Bronchial epithelial cell (primary cell): ENCODE results near the gene ST3GAL3. TPM values are rescaled to one million over a fixed set of nuclear protein-coding genes. Genes with fewer than 3 reads are reported as not detected.

Experiments used
- DNase-seq: peaks from one replicate; pipeline ENCODE4 v3.0.0-alpha.2; 2010; ENCODE audit warnings: low read depth
- FAIRE-seq: peaks from 2 replicates; lab custom pipeline; 2011; peaks lifted over from hg19 to GRCh38; lab: Jason Lieb, UNC
- H3K27me3 ChIP-seq: 2 replicates; pipeline ENCODE4 v1.5.1; 2011; ENCODE audit warnings: low read length; ENCODE audit not compliant: control insufficient read depth, insufficient read depth
- H3K36me3 ChIP-seq: 2 replicates; pipeline ENCODE4 v1.5.1; 2011; ENCODE audit warnings: low read length; ENCODE audit not compliant: control insufficient read depth, insufficient read depth
- H3K4me3 ChIP-seq: 2 replicates; pipeline ENCODE4 v1.5.1; 2011; ENCODE audit warnings: mild to moderate bottlenecking, low read depth, low read length, control low read depth
- total RNA-seq: library from RNA; depleted of rRNA; stranded (reverse); fragments of >200 nt; gene quantifications from 2 replicates; pipeline ENCODE4 v1.2.1, GENCODE V29; 2014
- TF ChIP-seq, protein P1 (sequence below): IDR thresholded peaks from 2 replicates; pipeline ENCODE4 v1.5.1; 2011; ENCODE audit warnings: mild to moderate bottlenecking, moderate library complexity, low read length, control low read depth, inconsistent platforms; ENCODE audit not compliant: insufficient read depth, severe bottlenecking

ST3GAL3 gene
- total RNA-seq, 1 donor from 2014 or later = 10.3 TPM

- Histone ChIP-seq H3K4me3 (no peak overlapping the region), H3K27me3 (no peaks in the 10 kb centered on the region), H3K36me3 (no peaks in the 10 kb centered on the region)
- FAIRE-seq (no peak), DNase-seq (no peak)
- TF ChIP-seq, protein P1, sequence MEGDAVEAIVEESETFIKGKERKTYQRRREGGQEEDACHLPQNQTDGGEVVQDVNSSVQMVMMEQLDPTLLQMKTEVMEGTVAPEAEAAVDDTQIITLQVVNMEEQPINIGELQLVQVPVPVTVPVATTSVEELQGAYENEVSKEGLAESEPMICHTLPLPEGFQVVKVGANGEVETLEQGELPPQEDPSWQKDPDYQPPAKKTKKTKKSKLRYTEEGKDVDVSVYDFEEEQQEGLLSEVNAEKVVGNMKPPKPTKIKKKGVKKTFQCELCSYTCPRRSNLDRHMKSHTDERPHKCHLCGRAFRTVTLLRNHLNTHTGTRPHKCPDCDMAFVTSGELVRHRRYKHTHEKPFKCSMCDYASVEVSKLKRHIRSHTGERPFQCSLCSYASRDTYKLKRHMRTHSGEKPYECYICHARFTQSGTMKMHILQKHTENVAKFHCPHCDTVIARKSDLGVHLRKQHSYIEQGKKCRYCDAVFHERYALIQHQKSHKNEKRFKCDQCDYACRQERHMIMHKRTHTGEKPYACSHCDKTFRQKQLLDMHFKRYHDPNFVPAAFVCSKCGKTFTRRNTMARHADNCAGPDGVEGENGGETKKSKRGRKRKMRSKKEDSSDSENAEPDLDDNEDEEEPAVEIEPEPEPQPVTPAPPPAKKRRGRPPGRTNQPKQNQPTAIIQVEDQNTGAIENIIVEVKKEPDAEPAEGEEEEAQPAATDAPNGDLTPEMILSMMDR = no peak
Observed at GRCh38 chr1:43809097-43809673, 101.8 kb downstream of the ST3GAL3 start.

DNA sequence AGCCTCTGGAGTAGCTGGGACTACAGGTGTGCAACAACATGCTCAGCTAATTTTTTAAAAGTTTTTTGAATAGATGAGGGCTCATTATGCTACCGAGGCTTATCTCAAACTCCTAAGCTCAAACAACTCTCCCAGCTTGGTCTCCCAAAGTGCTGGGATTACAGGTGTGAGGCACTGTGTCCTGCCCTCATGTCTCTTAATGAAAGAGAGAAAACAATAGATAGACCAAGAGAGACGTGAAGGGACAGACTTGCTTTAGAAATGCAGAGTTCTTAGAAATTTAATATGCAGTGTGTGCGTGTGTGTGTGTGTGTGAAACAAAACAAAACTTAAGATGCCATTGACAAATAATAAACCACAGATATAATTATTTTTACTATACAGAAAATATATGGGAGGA lies 105.2 kb downstream of the ST3GAL3 start:
- TF ChIP-seq, protein P1 = no peak
- FAIRE-seq = no peak
- no peaks in the 10 kb centered on the region for H3K27me3 ChIP-seq

DNA sequence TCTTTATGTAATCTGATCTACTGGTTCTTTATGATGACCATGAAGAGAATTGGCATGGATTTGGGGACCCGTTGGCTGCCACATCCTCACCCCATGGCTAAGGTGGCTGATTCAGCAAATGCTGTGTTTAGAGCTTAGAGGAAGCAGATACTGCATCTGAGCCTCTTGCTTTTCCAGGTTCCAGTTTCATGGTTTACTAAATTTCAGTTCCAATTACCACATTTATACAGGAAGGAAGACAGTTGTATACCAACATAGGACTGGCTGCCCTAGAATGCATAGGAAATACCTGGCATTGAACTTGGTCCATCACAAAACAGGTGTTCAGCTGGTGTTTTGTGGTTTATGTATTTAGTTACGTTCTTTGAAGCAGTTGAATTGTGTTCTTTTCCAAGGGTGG lies 107.1 kb downstream of the ST3GAL3 start:
- Histone ChIP-seq H3K36me3 (peaks cover 3% of the 10 kb centered on the region), H3K27me3 (no peaks in the 10 kb centered on the region), H3K4me3 (no peak overlapping the region)
- TF ChIP-seq, protein P1 = no peak
- FAIRE-seq (no peak), DNase-seq (no peak)

More for the DNA sequence above, 105.2 kb downstream of the ST3GAL3 start:
- peaks cover 3% of the 10 kb centered on the region for H3K36me3 ChIP-seq
- DNase-seq = no peak
- no peak overlapping the region for H3K4me3 ChIP-seq

DNA sequence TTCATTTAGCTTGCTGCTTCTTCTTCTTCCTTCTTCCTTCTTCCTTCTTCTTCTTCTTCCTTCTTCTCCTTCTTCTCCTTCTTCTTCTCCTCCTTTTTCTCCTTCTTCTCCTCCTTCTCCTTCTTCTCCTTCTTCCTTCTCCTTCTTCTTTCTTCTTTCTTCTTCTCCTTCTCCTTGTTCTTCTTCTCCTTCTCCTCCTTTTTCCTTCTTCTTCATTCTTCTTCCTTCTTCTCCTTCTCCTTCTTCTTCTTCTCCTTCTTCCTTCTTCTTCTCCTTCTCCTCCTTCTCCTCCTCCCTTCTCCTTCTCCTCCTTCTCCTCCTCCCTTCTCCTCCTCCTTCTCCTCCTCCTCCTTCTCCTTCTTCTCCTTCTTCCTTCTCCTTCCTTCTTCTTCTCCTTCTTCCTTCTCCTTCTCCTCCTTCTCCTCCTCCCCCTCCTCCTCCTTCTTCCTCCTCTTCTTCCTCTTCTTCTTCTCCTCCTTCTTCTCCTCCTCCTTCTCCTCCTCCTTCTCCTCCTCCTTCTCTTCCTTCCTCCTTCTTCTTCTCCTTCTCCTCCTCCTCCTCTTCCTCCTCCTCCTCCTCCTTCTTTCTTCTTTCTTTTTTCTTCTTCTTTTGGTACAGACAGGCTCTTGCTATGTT lies 110.1 kb downstream of the ST3GAL3 start:
- Histone ChIP-seq H3K36me3 (peaks cover 3% of the 10 kb centered on the region), H3K4me3 (no peak overlapping the region), H3K27me3 (no peaks in the 10 kb centered on the region)
- no peak for FAIRE-seq
- DNase-seq = no peak
- TF ChIP-seq, protein P1 = no peak

DNA sequence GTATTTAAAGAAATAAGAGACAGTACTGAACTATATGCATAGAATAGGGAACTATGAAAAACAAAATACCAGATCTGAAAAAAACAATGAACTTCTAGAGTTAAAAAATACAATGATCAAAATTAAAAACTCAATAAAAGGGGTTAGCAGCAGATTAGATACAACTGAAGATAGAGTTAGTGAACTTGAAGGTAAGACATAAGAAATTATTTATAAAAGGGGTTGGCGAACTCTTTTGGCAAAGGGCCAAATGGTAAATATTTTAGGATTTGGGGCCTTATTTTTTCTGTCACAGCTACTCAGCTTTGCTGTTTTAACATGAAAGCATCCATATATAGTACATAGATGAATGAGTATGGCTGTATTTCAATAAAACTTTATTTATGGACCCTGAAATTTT lies 111.4 kb downstream of the ST3GAL3 start:
- DNase-seq (no peak), FAIRE-seq (no peak)
- no peak overlapping the region for H3K4me3 ChIP-seq
- peaks cover 3% of the 10 kb centered on the region for H3K36me3 ChIP-seq
- TF ChIP-seq, protein P1 = no peak
- H3K27me3 ChIP-seq = no peaks in the 10 kb centered on the region

DNA sequence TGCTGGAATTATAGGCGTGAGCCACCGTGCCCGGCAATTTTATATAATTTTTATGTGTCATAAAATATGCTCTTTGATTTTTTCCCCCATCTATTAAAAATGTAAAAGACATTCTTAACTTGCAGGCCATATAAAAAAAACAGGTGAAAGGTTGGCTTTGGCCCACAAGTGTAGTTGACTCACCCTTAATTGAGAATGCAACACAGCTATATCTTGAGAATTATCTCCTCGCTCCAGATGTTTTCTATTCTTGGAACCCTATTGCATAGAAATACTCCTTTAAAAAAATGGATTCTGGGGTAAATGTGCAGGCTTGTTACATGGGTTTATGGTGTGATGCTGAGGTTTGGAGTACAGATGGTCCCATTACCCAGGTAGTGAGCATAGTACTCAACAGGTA lies 112.0 kb downstream of the ST3GAL3 start:
- Histone ChIP-seq H3K27me3 (no peaks in the 10 kb centered on the region), H3K36me3 (peaks cover 3% of the 10 kb centered on the region), H3K4me3 (no peak overlapping the region)
- TF ChIP-seq, protein P1 = no peak
- DNase-seq (no peak), FAIRE-seq (no peak)
